Hematopoietic multipotent progenitor cell (in vitro differentiated cells): Measurements from ENCODE around the gene LBX2. TPM values are rescaled to one million over a fixed set of nuclear protein-coding genes. Genes with fewer than 3 reads are reported as not detected.
"Not testable (repeated sequence)": the region's sequence is repeated elsewhere in the genome, so short reads cannot be mapped to it uniquely, and the experiment has no call there.

Experiments used
- DNase-seq, 3 donors: peaks; one replicate each; pipeline ENCODE4 v3.0.0-alpha.2; 2011 to 2015; ENCODE audit warnings: low read depth in 2 of 3, low spot score in 2 of 3
- total RNA-seq: library from RNA; depleted of rRNA; stranded (reverse); fragments of >200 nt; gene quantifications from one replicate; pipeline ENCODE4 v1.2.3, GENCODE V29; 2012

The LBX2 gene
- total RNA-seq, 1 donor, result 0.54 TPM

DNA sequence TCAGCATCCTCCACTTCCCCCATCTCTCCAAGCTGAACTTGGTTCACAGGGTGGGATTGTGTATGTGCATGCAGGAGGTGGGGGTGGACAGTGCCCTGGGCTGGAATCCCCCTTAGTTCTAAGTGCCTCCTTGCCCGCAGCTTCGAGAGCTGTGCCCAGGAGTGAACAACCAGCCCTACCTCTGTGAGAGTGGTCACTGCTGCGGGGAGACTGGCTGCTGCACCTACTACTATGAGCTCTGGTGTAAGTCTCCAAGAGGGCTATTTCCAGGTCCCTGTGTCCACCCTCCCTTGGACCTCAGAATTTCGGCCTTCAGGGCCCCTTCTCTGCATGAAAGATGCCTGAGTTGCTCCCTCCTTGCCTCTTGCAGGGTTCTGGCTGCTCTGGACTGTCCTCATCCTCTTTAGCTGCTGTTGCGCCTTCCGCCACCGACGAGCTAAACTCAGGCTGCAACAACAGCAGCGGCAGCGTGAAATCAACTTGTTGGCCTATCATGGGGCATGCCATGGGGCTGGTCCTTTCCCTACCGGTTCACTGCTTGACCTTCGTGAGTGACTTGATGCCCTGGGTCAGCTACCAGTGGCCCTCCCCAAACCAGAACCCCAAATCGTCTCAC lies 39.8 kb downstream of the LBX2 start:
- DNase-seq, result not testable (repeated sequence)

DNA sequence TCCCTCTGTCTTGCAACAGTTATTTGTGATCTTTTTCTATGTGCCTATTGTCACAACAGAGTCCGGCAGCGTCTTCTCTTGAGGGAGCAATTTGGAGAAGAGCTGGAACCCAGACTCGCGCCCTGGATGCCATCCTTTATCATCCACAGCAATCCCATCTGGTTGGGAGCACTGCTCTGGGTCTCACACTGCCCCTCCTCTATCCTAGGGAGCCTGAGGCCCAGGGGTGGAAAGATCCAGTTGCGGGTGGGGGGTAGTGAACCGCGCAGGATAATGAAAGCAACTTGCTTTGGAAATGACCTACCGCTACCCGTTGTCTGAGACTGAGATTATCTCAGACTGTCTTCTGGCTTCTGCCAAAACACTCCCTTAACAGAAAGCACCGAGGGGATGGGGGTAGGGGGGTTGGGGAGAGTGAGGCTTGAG lies 40.5 kb downstream of the LBX2 start:
- DNase-seq, result no peak

DNA sequence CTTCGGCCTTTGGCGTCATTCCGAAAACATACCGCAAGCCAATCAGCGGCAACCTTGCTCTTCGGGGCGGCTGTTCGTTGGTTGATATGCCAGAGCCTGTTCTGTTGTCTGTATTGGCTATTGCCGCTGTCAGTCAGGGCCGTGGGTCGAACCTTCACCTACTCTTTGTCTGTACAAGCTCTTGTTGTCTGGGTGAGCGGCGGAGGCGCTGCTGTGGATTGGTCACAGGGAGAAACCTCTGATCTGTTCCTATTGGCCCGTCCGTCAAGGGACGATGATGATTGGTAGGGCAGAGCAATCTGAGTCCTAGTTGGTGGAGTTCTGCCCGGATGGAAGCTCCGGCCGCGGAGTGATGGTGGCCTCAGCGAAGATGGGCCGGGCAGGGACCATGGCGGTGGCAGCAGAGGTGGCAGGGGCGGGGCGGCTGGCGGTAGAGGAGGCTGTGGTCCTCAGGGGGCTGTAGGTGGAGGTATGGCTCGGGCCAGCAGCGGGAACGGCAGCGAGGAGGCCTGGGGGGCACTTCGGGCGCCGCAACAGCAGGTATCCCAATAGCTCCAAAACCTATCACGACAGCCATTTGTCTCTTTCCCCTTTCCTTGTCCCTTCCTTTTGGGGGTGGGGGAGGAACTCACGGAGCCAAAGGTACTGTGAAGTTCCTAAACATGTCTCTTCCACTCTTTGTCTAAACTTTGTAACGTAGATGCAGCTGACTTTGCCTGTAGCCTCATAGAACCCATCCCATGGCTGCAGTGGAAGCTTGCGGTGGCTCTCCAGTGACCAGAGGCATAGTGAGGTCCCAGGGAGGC lies 41.1 kb downstream of the LBX2 start, which contains the start of gene WBP1:
TSS of gene WBP1 (plus strand) at position 307 of the 806 bp plus-strand sequence. CDS start at position 472, 165 bp downstream.
- DNase-seq, result peak in 2 of 3 donors; percentile 100

DNA sequence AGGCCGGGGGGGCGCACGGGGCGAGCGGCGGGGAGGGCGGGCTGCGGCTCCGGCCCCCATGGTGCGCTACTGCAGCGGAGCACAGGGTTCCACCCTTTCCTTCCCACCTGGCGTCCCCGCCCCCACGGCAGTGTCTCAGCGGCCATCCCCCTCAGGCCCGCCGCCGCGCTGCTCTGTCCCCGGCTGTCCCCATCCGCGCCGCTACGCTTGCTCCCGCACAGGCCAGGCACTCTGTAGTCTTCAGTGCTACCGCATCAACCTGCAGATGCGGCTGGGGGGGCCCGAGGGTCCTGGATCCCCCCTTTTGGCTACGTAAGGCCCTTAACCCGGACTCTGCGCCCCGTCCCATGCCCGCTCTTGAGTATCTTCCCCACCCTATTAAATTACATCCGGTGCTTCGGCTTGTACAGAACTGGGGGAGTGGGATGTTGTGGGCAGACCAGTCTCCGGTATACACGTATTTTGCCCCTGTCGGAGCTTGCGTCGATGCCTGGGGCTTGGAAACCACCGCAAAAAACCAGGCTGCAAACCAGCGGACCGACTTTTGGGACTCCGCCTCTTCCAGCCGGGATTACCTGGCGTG lies 41.8 kb downstream of the LBX2 start:
- DNase-seq, result peak; percentile 85 to 94 (median 85)

DNA sequence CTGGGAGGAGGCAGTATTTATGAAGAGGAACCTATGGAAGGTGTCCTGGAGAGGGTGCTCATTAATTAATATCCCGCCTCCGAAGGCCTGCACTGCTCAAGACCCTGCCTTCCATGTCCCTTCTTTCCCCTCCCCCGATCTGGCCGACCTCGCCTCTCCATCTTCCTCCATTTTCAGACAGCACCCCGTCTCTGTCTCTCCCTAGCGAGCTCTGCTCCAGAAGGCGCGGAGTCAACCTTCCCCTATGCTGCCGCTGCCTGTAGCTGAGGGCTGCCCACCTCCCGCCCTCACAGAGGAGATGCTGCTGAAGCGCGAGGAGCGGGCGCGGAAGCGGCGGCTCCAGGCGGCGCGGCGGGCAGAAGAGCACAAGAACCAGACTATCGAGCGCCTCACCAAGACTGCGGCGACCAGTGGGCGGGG lies 42.3 kb downstream of the LBX2 start:
- no peak for DNase-seq

DNA sequence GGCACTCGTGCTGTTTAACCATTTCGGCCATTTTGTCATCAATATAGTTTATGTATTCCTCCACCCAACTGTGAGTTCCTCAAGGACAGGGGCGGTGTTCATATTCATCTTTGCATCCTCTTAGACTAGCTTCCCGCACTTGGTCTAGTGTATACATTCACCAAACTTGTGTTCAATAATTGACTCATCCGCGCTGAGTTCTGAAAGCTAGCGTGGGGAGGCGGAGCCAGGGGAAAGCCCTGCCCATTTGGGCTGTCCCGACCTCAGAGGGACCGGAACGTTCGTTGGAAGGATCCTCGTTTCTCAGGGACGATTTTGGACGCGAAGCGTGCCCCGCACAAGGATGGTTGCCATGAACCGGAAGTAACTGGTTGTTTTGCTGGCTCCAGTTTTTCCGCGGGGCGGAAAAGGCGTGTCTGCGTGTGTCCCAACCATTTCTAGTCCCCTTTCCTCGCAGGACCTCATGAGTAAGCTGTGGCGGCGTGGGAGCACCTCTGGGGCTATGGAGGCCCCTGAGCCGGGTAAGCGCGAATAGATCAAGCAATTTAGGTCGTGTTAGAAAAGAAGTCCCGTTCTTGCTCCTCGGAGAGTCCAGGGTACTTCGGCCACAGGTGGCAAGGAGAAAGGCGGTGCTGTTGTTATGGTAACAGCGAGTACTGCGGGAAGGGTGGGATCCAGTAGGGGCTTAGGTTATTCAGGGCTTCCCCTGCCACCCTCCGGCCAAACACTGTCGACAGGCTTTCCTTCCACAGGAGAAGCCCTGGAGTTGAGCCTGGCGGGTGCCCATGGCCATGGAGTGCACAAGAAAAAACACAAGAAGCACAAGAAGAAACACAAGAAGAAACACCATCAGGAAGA lies 44.5 kb downstream of the LBX2 start, which contains the start of gene INO80B:
TSS of gene INO80B (plus strand) at position 434 of the 858 bp plus-strand sequence. CDS start at position 464, 30 bp downstream.
- DNase-seq, result peak; percentile 96 to 99 (median 99)

DNA sequence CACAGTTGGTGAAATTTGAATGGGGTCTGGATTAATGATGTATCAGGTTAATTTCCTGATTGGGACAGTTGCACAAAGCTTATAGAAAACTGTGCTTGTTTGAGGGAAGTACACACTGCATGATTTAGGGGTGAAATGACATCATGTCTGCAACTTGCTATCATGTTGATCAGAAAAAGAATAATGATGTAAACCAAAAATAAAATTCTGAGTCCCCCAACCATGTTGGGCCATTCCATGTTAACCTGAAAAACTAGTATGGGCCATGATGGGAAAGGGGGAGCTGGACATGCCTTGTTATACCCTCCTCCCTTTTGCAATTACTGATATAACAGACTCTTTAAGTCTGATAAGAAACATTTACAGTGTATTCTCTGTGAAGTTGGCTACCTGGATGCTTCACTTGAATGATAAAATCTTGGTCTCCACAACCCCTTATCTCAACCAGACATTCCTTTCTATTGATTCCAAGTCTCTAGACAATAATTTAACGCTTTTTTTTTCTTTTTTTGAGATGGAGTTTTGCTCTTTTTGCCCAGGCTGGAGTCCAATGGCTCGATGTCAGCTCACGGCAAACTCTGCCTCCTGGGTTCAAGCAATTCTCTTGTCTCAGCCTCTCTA lies 48.7 kb downstream of the LBX2 start:
- DNase-seq, result no peak

DNA sequence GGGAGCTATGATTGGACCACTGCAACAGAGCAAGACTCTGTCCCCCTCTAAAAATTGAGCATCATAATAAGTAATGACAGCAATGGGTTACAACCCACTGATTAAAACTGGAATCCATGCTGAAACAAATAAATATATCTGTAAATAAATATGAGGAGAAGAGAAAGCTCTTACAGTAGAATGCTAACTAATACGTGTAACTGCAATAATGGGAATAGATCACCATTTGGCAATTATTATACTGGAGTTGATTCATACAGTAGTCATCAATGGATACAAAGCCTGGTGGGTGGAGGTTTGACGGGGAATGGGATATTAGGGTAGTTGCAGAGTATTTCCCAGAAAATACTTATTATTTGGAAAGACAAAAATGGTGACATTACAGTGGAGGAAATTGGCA lies 50.6 kb downstream of the LBX2 start:
- no peak for DNase-seq

Other genes starting within 250 kb of the LBX2 start
- 4.3 TPM for gene SLC4A5, start 156.2 kb downstream of the LBX2 start, total RNA-seq
- gene DCTN1, start 119.3 kb downstream of the LBX2 start, total RNA-seq, result 98.3 TPM
- 2.7 TPM for gene C2orf81, start 78.0 kb downstream of the LBX2 start, total RNA-seq
- 98.0 TPM for gene WDR54, start 77.9 kb downstream of the LBX2 start, total RNA-seq
- gene RTKN, start 57.7 kb downstream of the LBX2 start, total RNA-seq, result 18.6 TPM
- gene INO80B, start 44.5 kb downstream of the LBX2 start, total RNA-seq, result 18.0 TPM
- 121 TPM for gene WBP1, start 41.2 kb downstream of the LBX2 start, total RNA-seq
- 68.1 TPM for gene MOGS, start 34.2 kb downstream of the LBX2 start, total RNA-seq
- 36.4 TPM for gene MRPL53, start 26.9 kb downstream of the LBX2 start, total RNA-seq
- 31.5 TPM for gene CCDC142, start 16.6 kb downstream of the LBX2 start, total RNA-seq
- 15.6 TPM for gene TTC31, start 16.5 kb downstream of the LBX2 start, total RNA-seq
- gene PCGF1, start 8.1 kb upstream of the LBX2 start, total RNA-seq, result 16.2 TPM
- gene TLX2, start 14.8 kb upstream of the LBX2 start, total RNA-seq, result 0.27 TPM
- gene DQX1, start 26.6 kb upstream of the LBX2 start, total RNA-seq, result under 0.01 TPM
- 121 TPM for gene AUP1, start 30.1 kb upstream of the LBX2 start, total RNA-seq
- 108 TPM for gene HTRA2, start 30.3 kb upstream of the LBX2 start, total RNA-seq
- 14.3 TPM for gene LOXL3, start 54.3 kb upstream of the LBX2 start, total RNA-seq
- 61.7 TPM for gene DOK1, start 55.1 kb upstream of the LBX2 start, total RNA-seq
- 0.54 TPM for gene M1AP, start 148.7 kb upstream of the LBX2 start, total RNA-seq
- 4.8 TPM for gene SEMA4F, start 154.6 kb upstream of the LBX2 start, total RNA-seq